Hematopoietic multipotent progenitor cell (in vitro differentiated cells): ENCODE measurements around the gene ABCC4. TPM values are rescaled to one million over a fixed set of nuclear protein-coding genes. Genes with fewer than 3 reads are reported as not detected.
"Not testable (repeated sequence)": the region's sequence is repeated elsewhere in the genome, so short reads cannot be mapped to it uniquely, and the experiment has no call there.

Source experiments
- DNase-seq, 3 donors: peaks; one replicate each; pipeline ENCODE4 v3.0.0-alpha.2; 2011 to 2015; ENCODE audit warnings: low read depth in 2 of 3, low spot score in 2 of 3
- total RNA-seq: library from RNA; depleted of rRNA; stranded (reverse); fragments of >200 nt; gene quantifications from one replicate; pipeline ENCODE4 v1.2.3, GENCODE V29; 2012

ABCC4 gene
- total RNA-seq, 1 donor, result 27.2 TPM

DNA sequence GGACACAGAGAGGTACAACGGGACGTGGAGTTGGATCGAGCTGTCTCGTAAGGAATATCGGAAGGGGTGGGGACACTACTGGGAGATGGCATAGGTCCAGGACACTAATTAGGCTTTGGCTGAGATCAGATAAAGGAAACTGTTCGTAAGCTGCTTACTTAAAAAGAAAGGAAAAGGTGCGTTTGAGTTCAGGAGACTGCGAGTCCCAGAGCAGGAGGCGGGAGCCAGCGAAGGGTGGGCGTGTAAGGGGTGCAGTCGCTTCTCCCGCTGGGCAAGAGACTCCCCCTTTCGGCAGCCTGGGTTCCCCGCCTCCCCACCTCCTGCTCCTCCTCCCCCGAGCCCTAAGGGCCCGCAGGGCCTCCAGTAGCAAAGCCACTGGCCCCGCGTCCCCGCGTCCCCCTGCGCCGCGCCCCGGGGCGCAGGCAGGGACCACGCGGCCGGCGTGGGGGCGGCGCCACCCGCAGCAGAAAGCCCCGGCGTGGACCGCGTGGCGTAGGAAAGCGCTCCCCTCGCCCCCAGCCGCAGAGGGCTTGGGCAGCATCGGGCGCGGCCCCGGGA is 547 bp downstream of the ABCC4 start:
- DNase-seq, result peak in 2 of 3 donors; percentile 60 to 68

DNA sequence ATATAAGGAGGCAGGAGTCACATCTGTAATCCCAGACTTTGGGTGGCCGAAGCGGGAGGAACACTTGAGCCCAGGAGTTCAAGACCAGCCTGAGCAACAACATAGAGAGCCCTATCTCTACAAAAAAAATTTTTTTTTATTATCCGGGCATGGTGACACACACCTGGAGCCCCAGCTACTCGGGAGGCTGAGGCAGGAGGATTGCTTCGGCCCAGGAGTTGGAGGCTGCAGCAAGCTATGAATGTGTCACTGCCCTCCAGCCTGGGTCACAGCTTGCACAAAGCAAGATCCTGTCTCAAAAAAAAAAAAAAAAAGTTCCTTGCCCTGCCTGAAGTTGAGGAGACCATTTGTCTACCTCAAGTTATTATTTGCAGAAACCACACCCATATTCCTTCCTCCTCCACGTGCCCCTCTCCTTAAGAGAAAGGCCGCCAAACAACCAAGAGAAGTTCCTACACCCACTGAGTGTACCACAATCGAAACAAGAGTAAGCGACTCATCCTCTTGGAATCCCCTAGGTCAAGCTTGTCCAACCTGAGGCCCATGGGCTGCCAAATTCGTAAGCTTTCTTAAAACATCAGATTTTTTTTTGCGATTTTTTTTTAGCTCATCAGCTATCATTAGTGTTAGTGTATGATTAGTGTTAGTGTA is 2.2 kb downstream of the ABCC4 start:
- no peak for DNase-seq

GRCh38 chr13:95298169-95298965 is 2.9 kb downstream of the ABCC4 start:
- DNase-seq, result no peak

DNA sequence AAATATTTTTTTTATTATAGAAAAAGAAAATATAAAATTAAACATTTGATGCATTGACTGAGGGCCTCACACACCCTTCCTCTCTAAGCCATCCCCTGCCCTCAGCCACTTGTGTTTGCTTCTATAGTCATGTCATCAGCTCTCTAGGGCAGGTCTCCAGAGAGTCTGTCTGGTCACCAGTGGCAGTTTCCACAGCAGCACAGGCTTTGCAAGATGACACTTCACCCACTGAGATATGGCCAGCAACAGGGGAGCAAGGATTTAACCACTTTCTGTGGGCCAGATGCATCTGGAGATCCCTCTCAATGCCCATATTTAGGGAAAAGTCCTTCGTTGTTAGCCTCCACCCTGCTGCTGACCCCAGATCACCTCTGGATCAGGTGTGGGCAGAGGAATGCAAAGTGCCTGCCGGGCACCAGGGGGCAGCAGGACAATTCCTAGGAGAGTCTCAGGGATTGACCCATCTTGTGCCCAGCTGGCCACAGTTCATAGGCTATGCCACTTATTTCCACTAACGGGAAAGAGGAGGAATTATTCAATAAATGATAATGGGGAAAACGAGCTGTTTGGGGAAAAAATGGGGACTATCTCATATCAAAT is 4.8 kb downstream of the ABCC4 start:
- DNase-seq, result no peak

- DNase-seq, result no peak
Measured at GRCh38 chr13:95295026-95295425, 6.2 kb downstream of the ABCC4 start.

GRCh38 chr13:95292622-95293021 is 8.6 kb downstream of the ABCC4 start:
- no peak for DNase-seq

- not testable (repeated sequence) for DNase-seq
Measured at GRCh38 chr13:95289901-95290300, 11.3 kb downstream of the ABCC4 start.

DNA sequence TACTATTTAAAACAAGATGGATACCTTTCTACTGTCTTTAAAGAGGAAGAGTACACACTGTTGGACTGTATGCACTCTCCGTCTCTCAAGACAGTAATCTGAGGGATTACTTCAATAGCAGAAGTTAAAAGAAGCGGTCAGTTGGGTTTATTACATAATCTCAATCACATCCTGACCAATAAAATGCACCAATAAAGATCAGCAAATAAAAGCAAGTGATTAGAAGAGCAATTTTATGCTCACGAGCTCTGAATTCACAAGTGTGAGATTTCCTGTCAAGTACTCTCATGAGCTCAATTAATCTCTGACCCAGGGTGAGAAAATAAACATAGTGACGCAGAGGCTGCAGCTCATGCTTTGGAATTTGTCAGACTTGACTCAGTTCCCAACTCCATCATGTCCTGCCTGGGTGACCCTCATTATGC is 12.2 kb downstream of the ABCC4 start:
- DNase-seq, result no peak

- no peak for DNase-seq
Measured at GRCh38 chr13:95284436-95284835, 16.8 kb downstream of the ABCC4 start.

- no peak for DNase-seq
Measured at GRCh38 chr13:95279016-95279415, 22.2 kb downstream of the ABCC4 start.

DNA sequence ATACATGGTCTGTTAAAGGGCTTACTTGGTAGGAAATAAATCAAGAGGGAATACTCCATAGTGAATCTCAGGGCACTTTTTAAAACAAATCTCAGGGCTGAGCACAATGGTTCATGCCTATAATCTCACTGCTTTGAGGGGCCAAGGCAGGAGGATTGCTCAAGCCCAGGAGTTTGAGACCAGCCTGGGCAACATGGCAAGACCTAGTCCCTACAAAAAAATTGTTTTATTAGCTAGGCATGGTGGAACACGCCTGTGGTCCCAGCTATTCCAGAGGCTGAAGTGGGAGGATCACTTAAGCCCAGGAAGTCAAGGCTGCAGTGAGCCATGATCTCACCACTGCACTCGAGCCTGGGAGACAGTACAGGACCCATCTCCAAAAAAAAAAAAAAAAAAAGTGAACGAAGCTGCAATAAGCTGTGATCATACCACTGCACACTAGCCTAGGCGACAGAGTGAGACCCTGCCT is 25.2 kb downstream of the ABCC4 start:
- DNase-seq, result no peak

- no peak for DNase-seq
Measured at GRCh38 chr13:95275322-95276036, 25.8 kb downstream of the ABCC4 start.

DNA sequence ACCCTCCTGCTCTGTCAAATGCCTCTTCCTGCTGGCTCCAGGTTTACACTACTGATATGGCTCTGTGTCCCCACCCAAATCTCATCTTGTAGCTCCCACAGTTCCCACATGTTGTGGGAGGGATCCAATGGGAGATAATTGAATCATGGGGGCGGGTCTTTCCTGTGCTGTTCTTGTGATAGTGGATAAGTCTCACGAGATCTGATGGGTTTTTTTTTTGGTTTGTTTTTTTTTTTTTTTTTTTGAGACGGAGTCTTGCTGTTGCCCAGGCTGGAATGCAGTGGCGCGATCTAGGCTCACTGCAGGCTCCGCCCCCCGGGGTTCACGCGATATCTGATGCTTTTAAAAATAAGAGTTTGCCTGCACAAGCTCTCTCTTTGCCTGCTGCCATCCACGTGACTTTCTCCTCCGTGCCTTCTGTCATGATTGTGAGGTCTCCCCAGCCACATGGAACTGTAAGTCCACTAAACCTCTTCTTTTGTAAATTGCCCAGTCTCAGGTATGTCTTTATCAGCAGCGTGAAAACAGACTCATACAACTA is 27.6 kb downstream of the ABCC4 start:
- not testable (repeated sequence) for DNase-seq

- not testable (repeated sequence) for DNase-seq
Measured at GRCh38 chr13:95272076-95272475, 29.2 kb downstream of the ABCC4 start.

DNA sequence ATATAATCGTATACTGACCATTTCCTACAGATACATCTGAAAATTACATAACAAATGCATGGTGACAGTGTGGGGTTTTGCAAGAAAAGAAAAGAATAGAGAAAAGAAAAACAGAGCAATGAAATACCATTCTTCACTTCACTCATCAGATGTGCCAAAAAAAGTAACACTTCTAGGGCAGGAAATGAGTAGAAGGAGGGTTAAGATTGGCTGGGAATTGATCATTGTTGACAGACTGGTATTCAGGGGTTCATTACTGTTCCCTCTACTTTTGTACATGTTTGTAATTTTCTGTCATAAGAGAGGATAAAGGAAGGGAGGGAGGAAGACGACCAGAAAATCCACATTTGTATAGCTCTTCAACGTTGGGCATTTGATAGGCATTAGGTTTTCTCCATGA is 31.5 kb downstream of the ABCC4 start:
- DNase-seq, result no peak

DNA sequence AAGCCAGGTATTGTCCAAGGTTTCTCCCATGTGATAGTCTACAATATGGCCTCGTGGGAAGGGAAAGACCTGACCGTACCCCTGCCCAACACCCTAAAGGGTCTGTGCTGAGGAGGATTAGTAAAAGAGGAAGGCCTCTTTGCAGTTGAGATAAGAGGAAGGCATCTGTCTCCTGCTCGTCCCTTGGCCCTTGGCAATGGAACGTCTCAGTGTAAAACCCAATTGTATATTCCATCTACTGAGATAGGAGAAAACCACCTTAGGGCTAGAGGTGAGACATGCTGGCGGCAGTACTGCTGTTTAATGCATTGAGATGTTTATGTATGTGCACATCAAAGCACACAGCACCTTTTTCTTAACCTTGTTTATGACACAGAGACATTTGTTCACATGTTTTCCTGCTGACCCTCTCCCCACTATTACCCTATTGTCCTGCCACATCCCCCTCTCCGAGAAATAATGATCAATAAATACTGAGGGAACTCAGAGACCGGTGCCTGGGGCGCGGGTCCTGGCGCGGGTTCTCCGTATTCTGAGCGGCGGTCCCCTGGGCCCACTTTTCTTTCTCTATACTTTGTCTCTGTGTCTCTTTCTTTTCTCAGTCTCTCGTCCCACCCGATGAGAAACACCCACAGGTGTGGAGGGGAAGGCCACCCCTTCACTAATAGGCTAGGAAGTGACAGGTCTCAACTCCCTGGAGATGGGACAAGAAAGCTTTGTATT is 32.7 kb downstream of the ABCC4 start:
- not testable (repeated sequence) for DNase-seq

DNA sequence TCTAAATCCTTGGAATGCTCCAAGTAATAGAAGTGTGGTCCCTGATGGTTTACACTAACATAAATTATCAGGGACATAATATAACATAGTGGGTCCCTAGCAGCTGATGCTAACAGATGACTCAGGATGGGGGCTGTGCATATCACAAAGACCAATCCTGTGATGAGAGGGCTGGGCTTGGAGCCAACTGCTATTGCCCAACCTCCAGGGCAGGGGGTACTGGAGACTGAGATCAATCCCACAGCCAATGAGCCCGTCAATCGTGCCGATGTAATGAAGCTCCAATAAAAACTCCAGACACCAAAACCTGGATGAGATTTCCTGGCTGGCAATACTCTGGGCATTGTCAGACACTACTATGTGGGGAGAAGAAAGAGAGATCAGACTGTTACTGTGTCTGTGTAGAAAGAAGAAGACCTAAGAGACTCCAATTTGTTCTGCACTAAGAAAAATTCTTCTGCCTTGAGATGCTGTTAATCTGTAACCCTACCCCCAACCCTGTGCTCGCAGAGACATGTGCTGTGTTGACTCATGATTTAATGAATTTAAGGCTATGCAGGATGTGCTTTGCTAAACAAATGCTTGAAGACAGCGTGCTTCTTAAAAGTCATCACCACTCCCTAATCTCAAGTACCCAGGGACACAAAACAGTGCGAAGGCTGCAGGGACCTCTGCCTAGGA is 33.4 kb downstream of the ABCC4 start:
- peak in 1 of 3 donors; percentile 29 for DNase-seq

DNA sequence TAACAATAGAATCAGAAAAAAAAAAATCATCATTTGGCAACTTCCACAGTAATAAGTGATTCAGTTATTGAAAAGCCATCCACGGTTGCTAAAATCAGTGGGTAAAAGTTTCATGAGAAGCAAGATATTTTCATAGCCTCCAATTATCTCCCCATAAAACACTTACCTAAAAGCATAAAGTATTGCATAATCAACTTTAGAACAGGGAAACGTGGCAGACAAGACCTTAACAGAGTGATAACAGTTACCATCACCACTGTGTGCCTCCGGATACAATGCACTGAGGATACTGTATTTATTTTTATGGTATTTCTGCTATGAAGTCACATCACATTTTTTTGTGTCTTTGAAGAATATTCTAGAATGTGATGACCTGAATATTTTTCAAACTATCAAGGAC is 37.0 kb downstream of the ABCC4 start:
- no peak for DNase-seq

DNA sequence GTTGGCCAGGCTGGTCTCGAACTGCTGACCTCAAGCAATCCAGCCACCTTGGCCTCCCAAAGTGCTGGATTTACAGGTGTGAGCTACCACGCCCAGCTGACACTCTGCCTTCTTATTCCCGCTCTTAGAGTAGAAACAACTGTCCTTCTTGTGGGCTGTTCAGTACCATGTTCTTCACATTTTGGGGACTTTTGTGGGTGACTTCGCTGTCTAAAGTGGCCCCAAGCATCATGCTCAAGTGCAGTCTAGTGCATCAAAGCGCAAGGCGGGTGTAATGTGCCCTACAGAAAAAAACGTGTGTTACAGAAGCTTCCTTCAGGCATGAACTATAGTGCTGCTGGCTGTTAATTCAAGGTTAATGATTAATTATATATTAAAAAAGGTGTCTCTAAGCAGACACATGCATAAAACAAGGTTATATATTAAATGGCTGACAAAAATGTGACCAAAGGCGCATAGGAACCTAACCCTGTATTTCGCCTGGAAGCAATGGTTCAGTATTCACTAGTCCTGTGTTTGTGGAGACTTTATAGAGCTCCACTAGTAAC is 38.3 kb downstream of the ABCC4 start:
- no peak for DNase-seq
